HG03469 (cell line): ENCODE results near the gene YAE1.
A peak's percentile ranks its signal among the peaks of the same experiment; 100 is the strongest.

ENCODE experiments used
- ATAC-seq: cut with Tn5 transposase; IDR thresholded peaks from one replicate; pipeline ENCODE4 v1.9.1; 2021; ENCODE audit warnings: mild to moderate bottlenecking, moderate library complexity, moderate number of reproducible peaks; ENCODE audit not compliant: unreplicated experiment

Gene YAE1

GRCh38 chr7:39554583-39555165 lies 11.5 kb upstream of the YAE1 start:
- ATAC-seq, result no peak

- ATAC-seq, result no peak
These were observed 9.0 kb upstream of the YAE1 start for GRCh38 chr7:39557222-39557621.

- ATAC-seq, result no peak
These were observed 8.3 kb upstream of the YAE1 start for GRCh38 chr7:39557911-39558310.

GRCh38 chr7:39560408-39560807 lies 5.8 kb upstream of the YAE1 start:
- ATAC-seq, result no peak

GRCh38 chr7:39560997-39561396 lies 5.2 kb upstream of the YAE1 start:
- ATAC-seq, result no peak

GRCh38 chr7:39565538-39565937 lies 666 bp upstream of the YAE1 start:
- no peak for ATAC-seq

GRCh38 chr7:39567294-39567693 lies 1.1 kb downstream of the YAE1 start:
- ATAC-seq, result no peak

- ATAC-seq, result no peak
These were observed 8.6 kb downstream of the YAE1 start for GRCh38 chr7:39574673-39575349.

GRCh38 chr7:39577229-39577874 lies 11.1 kb downstream of the YAE1 start:
- no peak for ATAC-seq

GRCh38 chr7:39580149-39580874 lies 14.1 kb downstream of the YAE1 start:
- ATAC-seq, result peak; percentile 82

- no peak for ATAC-seq
These were observed 16.3 kb downstream of the YAE1 start for GRCh38 chr7:39582536-39582935.

- ATAC-seq, result no peak
These were observed 17.3 kb downstream of the YAE1 start for GRCh38 chr7:39583539-39583938.

- no peak for ATAC-seq
These were observed 21.2 kb downstream of the YAE1 start for GRCh38 chr7:39587393-39587792.

GRCh38 chr7:39588416-39588815 lies 22.2 kb downstream of the YAE1 start:
- no peak for ATAC-seq

GRCh38 chr7:39589323-39590111 lies 23.3 kb downstream of the YAE1 start:
- ATAC-seq, result peak; percentile 96

- no peak for ATAC-seq
These were observed 26.4 kb downstream of the YAE1 start for GRCh38 chr7:39592586-39592985.

GRCh38 chr7:39594988-39595620 lies 28.9 kb downstream of the YAE1 start:
- no peak for ATAC-seq

GRCh38 chr7:39602351-39602750 lies 36.1 kb downstream of the YAE1 start:
- no peak for ATAC-seq

GRCh38 chr7:39603924-39604323 lies 37.7 kb downstream of the YAE1 start:
- ATAC-seq, result no peak

- ATAC-seq, result no peak
These were observed 38.9 kb downstream of the YAE1 start for GRCh38 chr7:39605087-39605486.
